Stimulated activated effector memory CD8-positive, alpha-beta T cell treated with anti-CD3 and anti-CD28 coated beads, Interleukin-12 subunit alpha, Interleukin-12 subunit beta, amount 100 ng/mL, for 72 hours (primary cell): ENCODE measurements around the gene PNP.
A peak's percentile ranks its signal among the peaks of the same experiment; 100 is the strongest.
"Not testable (repeated sequence)": the region's sequence is repeated elsewhere in the genome, so short reads cannot be mapped to it uniquely, and the experiment has no call there.

Source experiments
- ATAC-seq: fragments of 150-1000 bp; cut with Tn5 transposase; 2 replicates; pipeline ENCODE4 v1.10.0; 2021
- DNase-seq, 2 donors: peaks; one replicate each; pipeline ENCODE4 v3.0.0; 2021 to 2022; ENCODE audit warnings: low spot score in 2 of 2
- H3K27ac Mint-ChIP-seq: one replicate; pipeline ENCODE4 v1.8.0; 2022; ENCODE audit warnings: mild to moderate bottlenecking, mixed read lengths
- H3K36me3 Mint-ChIP-seq: one replicate; pipeline ENCODE4 v1.8.0; 2022; ENCODE audit warnings: mild to moderate bottlenecking, mixed read lengths
- H3K4me1 Mint-ChIP-seq: one replicate; pipeline ENCODE4 v1.8.0; 2022; ENCODE audit warnings: mixed read lengths
- H3K4me3 Mint-ChIP-seq: one replicate; pipeline ENCODE4 v1.8.0; 2022; ENCODE audit warnings: mild to moderate bottlenecking, mixed read lengths
- H3K9me3 Mint-ChIP-seq: one replicate; pipeline ENCODE4 v1.8.0; 2022; ENCODE audit warnings: mixed read lengths

Gene PNP

GRCh38 chr14:20494935-20495766, 25.9 kb downstream of the PNP start:
- ATAC-seq, result peak; percentile 73
- no peaks in the 10 kb centered on the region for H3K9me3 Mint-ChIP-seq
- H3K4me3 Mint-ChIP-seq, result no peak overlapping the region
- no peak for DNase-seq
- peaks cover 39% of the 10 kb centered on the region for H3K4me1 Mint-ChIP-seq
- no peaks in the 10 kb centered on the region for H3K36me3 Mint-ChIP-seq
- peak overlapping the region; percentile 33 for H3K27ac Mint-ChIP-seq

- H3K27ac Mint-ChIP-seq, result no peak overlapping the region
- H3K4me3 Mint-ChIP-seq, result no peak overlapping the region
- H3K4me1 Mint-ChIP-seq, result peaks cover 20% of the 10 kb centered on the region
- ATAC-seq, result no peak
- no peak for DNase-seq
- no peaks in the 10 kb centered on the region for H3K36me3 Mint-ChIP-seq
- H3K9me3 Mint-ChIP-seq, result no peaks in the 10 kb centered on the region
Measured at GRCh38 chr14:20498622-20499021, 29.4 kb downstream of the PNP start.

- H3K9me3 Mint-ChIP-seq, result no peaks in the 10 kb centered on the region
- no peaks in the 10 kb centered on the region for H3K36me3 Mint-ChIP-seq
- DNase-seq (no peak), ATAC-seq (peak; percentile 53)
- no peak overlapping the region for H3K4me3 Mint-ChIP-seq
- no peak overlapping the region for H3K27ac Mint-ChIP-seq
- H3K4me1 Mint-ChIP-seq, result peaks cover 17% of the 10 kb centered on the region
Measured at GRCh38 chr14:20499108-20499507, 29.9 kb downstream of the PNP start.

GRCh38 chr14:20499881-20500280, 30.7 kb downstream of the PNP start:
- Mint-ChIP-seq H3K4me1 (peaks cover 13% of the 10 kb centered on the region), H3K4me3 (no peak overlapping the region), H3K36me3 (no peaks in the 10 kb centered on the region), H3K27ac (no peak overlapping the region), H3K9me3 (no peaks in the 10 kb centered on the region)
- no peak for ATAC-seq
- no peak for DNase-seq

GRCh38 chr14:20501346-20501745, 32.1 kb downstream of the PNP start:
- Mint-ChIP-seq H3K4me3 (no peak overlapping the region), H3K4me1 (no peaks in the 10 kb centered on the region), H3K27ac (no peak overlapping the region), H3K9me3 (no peaks in the 10 kb centered on the region), H3K36me3 (no peaks in the 10 kb centered on the region)
- DNase-seq (no peak), ATAC-seq (no peak)

GRCh38 chr14:20503898-20504297, 34.7 kb downstream of the PNP start:
- no peak overlapping the region for H3K27ac Mint-ChIP-seq

GRCh38 chr14:20506276-20506675, 37.1 kb downstream of the PNP start:
- not testable (repeated sequence) for H3K36me3 Mint-ChIP-seq, H3K27ac Mint-ChIP-seq, DNase-seq, H3K4me1 Mint-ChIP-seq, ATAC-seq, H3K4me3 Mint-ChIP-seq, H3K9me3 Mint-ChIP-seq

More at GRCh38 chr14:20503898-20504297, 34.7 kb downstream of the PNP start:
- Mint-ChIP-seq H3K4me3 (no peak overlapping the region), H3K9me3 (no peaks in the 10 kb centered on the region), H3K4me1 (no peaks in the 10 kb centered on the region), H3K36me3 (no peaks in the 10 kb centered on the region)
- ATAC-seq, result no peak
- DNase-seq, result no peak

GRCh38 chr14:20506752-20507151, 37.5 kb downstream of the PNP start:
- not testable (repeated sequence) for H3K9me3 Mint-ChIP-seq, ATAC-seq, H3K4me1 Mint-ChIP-seq, DNase-seq, H3K36me3 Mint-ChIP-seq, H3K4me3 Mint-ChIP-seq, H3K27ac Mint-ChIP-seq

GRCh38 chr14:20507537-20507936, 38.3 kb downstream of the PNP start:
- not testable (repeated sequence) for H3K36me3 Mint-ChIP-seq, H3K27ac Mint-ChIP-seq, H3K9me3 Mint-ChIP-seq, H3K4me1 Mint-ChIP-seq, H3K4me3 Mint-ChIP-seq, DNase-seq, ATAC-seq

- Mint-ChIP-seq H3K36me3 (no peaks in the 10 kb centered on the region), H3K27ac (no peak overlapping the region), H3K4me3 (no peak overlapping the region), H3K9me3 (no peaks in the 10 kb centered on the region), H3K4me1 (no peaks in the 10 kb centered on the region)
- DNase-seq (no peak), ATAC-seq (no peak)
Measured at GRCh38 chr14:20508367-20508766, 39.2 kb downstream of the PNP start.

- ATAC-seq (no peak), DNase-seq (no peak)
- no peaks in the 10 kb centered on the region for H3K36me3 Mint-ChIP-seq
- no peaks in the 10 kb centered on the region for H3K4me1 Mint-ChIP-seq
- H3K27ac Mint-ChIP-seq, result no peak overlapping the region
- H3K4me3 Mint-ChIP-seq, result no peak overlapping the region
- H3K9me3 Mint-ChIP-seq, result no peaks in the 10 kb centered on the region
Measured at GRCh38 chr14:20512177-20512905, 43.1 kb downstream of the PNP start.

GRCh38 chr14:20515846-20516245, 46.6 kb downstream of the PNP start:
- Mint-ChIP-seq H3K4me3 (no peak overlapping the region), H3K36me3 (no peaks in the 10 kb centered on the region), H3K4me1 (no peaks in the 10 kb centered on the region), H3K27ac (no peak overlapping the region), H3K9me3 (no peaks in the 10 kb centered on the region)
- DNase-seq, result no peak
- ATAC-seq, result no peak

GRCh38 chr14:20516921-20517320, 47.7 kb downstream of the PNP start:
- Mint-ChIP-seq H3K27ac (no peak overlapping the region), H3K36me3 (no peaks in the 10 kb centered on the region), H3K4me1 (no peaks in the 10 kb centered on the region), H3K9me3 (no peaks in the 10 kb centered on the region), H3K4me3 (no peak overlapping the region)
- no peak for DNase-seq
- no peak for ATAC-seq

GRCh38 chr14:20522332-20522731, 53.1 kb downstream of the PNP start:
- H3K27ac Mint-ChIP-seq, result no peak overlapping the region
- ATAC-seq, result no peak
- H3K4me1 Mint-ChIP-seq, result no peaks in the 10 kb centered on the region
- H3K9me3 Mint-ChIP-seq, result no peaks in the 10 kb centered on the region
- no peak overlapping the region for H3K4me3 Mint-ChIP-seq
- no peaks in the 10 kb centered on the region for H3K36me3 Mint-ChIP-seq
- no peak for DNase-seq

GRCh38 chr14:20524027-20524426, 54.8 kb downstream of the PNP start:
- Mint-ChIP-seq H3K27ac (no peak overlapping the region), H3K4me1 (no peaks in the 10 kb centered on the region), H3K36me3 (no peaks in the 10 kb centered on the region), H3K4me3 (no peak overlapping the region), H3K9me3 (no peaks in the 10 kb centered on the region)
- DNase-seq (no peak), ATAC-seq (no peak)
